Large intestine (tissue), 3 donors: ENCODE measurements around the gene PDILT. TPM values are rescaled to one million over a fixed set of nuclear protein-coding genes. Genes with fewer than 3 reads are reported as not detected.
A peak's percentile ranks its signal among the peaks of the same experiment; 100 is the strongest.

ENCODE experiments used
- DNase-seq, 2 donors: peaks; one replicate each; pipeline versions ENCODE4 v3.0.0 to v3.0.0-alpha.2; 2013
- H3K27ac ChIP-seq: one replicate; pipeline ENCODE4 v1.5.1; 2013; ENCODE audit warnings: low read length
- H3K27me3 ChIP-seq: 2 replicates; pipeline ENCODE4 v1.6.1; 2013; ENCODE audit warnings: low read length; ENCODE audit not compliant: control insufficient read depth, insufficient read depth
- H3K36me3 ChIP-seq: 2 replicates; pipeline ENCODE4 v1.6.1; 2013; ENCODE audit warnings: low read length; ENCODE audit not compliant: control insufficient read depth, insufficient read depth
- H3K4me1 ChIP-seq: one replicate; pipeline ENCODE4 v1.6.1; 2013; ENCODE audit warnings: low read length; ENCODE audit not compliant: control insufficient read depth, insufficient read depth
- H3K4me3 ChIP-seq: one replicate; pipeline ENCODE4 v1.5.1; 2013; ENCODE audit warnings: low read length
- H3K9me3 ChIP-seq: one replicate; pipeline ENCODE4 v1.6.1; 2013; ENCODE audit warnings: mild to moderate bottlenecking, low read depth, low read length, moderate library complexity; ENCODE audit not compliant: control insufficient read depth
- WGBS: methylation state at CpG from one replicate; pipeline ENCODE4 v1.1.5; 2013; ENCODE audit warnings: low lambda C conversion rate; ENCODE audit not compliant: insufficient coverage; 5-methylcytosine and 5-hydroxymethylcytosine counted together
- polyA plus RNA-seq: library from polyadenylated mRNA; unstranded; fragments of 120-200 nt; gene quantifications from one replicate; pipeline ENCODE4 v1.2.1, GENCODE V29; 2013

Gene PDILT
- polyA plus RNA-seq, 1 donor, result not detected

DNA sequence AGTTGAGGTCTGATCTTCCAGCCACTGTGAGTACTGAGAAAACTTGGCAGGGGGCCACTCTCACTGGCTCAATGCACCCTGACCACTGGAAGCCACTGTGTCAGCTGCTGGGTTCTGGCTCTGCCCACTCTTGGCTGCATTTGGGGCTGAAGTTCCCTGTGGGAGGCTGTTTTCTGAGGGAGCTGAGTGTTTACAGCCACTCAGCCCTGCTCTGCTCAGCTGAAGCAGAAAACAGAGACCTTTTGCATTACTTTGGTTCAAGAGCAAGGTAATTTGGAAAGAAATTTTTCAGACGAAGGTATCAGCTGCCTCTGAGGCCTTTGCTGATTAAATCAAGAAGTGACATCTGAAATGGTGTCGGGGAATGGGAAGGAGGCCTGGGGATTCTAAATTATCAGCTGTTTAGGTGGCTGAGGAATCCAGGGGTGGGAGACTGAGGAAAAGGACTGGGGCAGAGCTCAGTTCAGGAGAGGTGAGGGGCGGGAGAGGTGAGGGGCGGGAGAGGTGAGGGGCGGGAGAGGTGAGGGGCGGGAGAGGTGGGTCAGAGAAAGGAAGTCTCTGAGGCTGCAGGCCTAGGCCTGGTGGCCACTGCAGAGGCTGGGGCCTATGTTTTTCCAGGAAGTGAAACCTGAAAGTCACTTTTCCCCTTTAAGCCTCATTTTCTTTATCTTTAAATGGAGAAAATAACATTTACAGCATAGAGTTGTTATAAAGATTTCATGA lies 5.0 kb upstream of the PDILT start, which contains the start of gene ACSM5:
Gene ACSM5, plus strand, starts transcription at position 137 of the 723 bp plus-strand sequence. CDS start 1,951 bp downstream, outside the sequence.
- Histone ChIP-seq H3K4me3 (no peak within 1 kb of the TSS), H3K27me3 (no peaks in the 10 kb centered on the region), H3K4me1 (no peaks in the 10 kb centered on the region), H3K36me3 (no peaks in the 10 kb centered on the region), H3K27ac (no peak within 1 kb of the TSS), H3K9me3 (no peaks in the 10 kb centered on the region)
- WGBS, result 67% methylated on average over 1 of the region's 6 CpGs
- no peak for DNase-seq

DNA sequence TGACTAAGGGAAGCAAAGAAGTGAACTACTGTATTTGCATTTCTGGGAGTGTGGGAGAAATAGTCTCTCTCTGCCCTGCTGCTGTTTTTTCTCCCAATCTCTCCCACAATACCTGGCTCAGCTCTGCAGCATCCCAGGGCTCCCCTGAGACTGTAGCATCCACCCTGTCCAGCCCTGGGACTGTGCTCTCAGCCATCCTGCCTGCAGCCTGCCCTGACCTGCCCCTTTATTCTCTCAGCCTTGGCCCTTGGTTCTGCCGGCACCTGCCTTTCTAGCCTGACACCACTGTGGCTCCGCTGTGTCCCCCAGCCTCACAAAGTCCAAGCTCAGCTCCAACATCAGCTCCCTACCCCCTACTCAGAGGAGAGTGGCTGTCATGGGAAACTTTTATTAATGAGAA lies 1.9 kb downstream of the PDILT start:
- Histone ChIP-seq H3K4me1 (peaks cover 7% of the 10 kb centered on the region), H3K27me3 (no peaks in the 10 kb centered on the region), H3K9me3 (no peaks in the 10 kb centered on the region), H3K27ac (no peak overlapping the region), H3K36me3 (no peaks in the 10 kb centered on the region), H3K4me3 (no peak overlapping the region)
- no CpG with 5 or more reads among the region's 2 CpGs for WGBS
- DNase-seq, result no peak

DNA sequence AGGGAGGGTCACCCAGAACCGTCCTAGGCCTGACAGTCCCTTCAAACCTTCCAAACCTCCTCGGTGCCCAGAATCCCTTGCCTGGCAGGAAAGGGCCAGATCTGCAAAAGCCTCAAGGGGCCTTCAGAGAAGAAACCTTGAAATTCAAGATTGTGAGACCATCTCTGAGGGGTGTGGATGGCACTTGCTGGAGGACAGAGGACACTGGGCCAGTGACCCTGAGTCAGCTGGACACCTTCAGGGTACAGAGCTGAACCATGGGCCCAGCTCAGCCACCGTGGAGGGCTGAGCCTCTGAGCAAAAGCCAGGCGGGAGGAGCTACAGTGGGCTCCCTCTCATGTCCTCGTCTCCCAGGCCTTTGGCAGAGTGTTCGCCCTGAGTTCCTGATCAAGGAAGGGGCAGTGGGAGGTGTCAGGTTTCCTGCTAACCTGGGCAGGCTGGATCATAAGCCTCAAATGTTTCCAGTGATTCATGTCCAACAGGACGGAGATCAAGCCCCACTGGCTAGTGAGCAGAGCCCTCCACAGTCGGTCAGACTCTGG lies 3.0 kb downstream of the PDILT start:
- no peak for DNase-seq
- Histone ChIP-seq H3K27ac (peak overlapping the region; percentile 4), H3K4me3 (no peak overlapping the region), H3K4me1 (peaks cover 16% of the 10 kb centered on the region), H3K36me3 (no peaks in the 10 kb centered on the region), H3K9me3 (no peaks in the 10 kb centered on the region), H3K27me3 (no peaks in the 10 kb centered on the region)
- no CpG with 5 or more reads among the region's 8 CpGs for WGBS

DNA sequence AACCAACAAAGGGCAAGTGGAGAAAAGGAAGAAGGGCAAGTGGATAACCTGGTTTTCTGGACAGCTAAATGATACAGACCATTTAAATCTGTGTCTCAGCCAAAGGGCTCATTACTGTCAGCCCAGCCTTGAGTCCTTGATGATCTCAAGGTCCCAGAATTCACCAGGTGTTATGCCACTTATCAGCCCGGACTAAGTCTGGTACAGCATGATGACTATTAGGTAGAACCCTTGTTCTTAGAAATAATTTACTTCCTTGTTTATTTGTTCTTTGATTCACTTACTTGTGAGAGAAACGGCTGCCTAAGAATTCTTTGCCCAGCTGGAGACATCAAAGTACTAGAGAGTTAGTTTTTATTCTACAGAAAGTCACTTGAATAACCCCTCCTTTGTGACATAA lies 3.5 kb downstream of the PDILT start:
- no peak overlapping the region for H3K4me3 ChIP-seq
- peak; percentile 20 to 66 for DNase-seq

DNA sequence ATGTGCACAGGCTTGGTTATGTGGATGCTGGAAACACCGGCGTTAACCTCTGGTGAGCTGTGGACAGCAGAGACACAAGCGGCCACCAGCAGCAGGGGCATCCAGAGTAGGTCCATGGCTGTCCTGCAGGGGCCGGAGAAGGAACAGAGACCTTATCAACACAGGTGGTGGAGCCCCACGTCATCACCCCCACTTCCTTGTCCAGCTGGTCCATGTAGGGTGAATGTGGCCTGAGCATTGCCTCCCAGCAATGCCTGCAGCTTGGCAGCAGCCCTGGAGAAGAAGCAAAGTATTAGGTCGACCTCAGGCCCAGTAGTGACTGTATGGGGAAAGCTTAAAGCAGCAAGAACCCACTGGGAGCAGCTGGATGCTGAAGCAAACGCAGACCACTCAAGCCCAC lies 5.4 kb downstream of the PDILT start:
- no peak for DNase-seq
- no peak overlapping the region for H3K4me3 ChIP-seq
- H3K4me1 ChIP-seq, result peaks cover 27% of the 10 kb centered on the region
- no peaks in the 10 kb centered on the region for H3K9me3 ChIP-seq
- H3K27me3 ChIP-seq, result no peaks in the 10 kb centered on the region
- no peak overlapping the region for H3K27ac ChIP-seq
- no CpG with 5 or more reads among the region's 7 CpGs for WGBS
- no peaks in the 10 kb centered on the region for H3K36me3 ChIP-seq

More for the DNA sequence above, 3.5 kb downstream of the PDILT start:
- Histone ChIP-seq H3K27me3 (no peaks in the 10 kb centered on the region), H3K27ac (peak overlapping the region; percentile 4), H3K9me3 (no peaks in the 10 kb centered on the region), H3K4me1 (peaks cover 21% of the 10 kb centered on the region), H3K36me3 (no peaks in the 10 kb centered on the region)
- no CpG with 5 or more reads among the region's 2 CpGs for WGBS

GRCh38 chr16:20398603-20399002 lies 5.9 kb downstream of the PDILT start:
- no peak overlapping the region for H3K27ac ChIP-seq
- no peak for DNase-seq
- no peaks in the 10 kb centered on the region for H3K9me3 ChIP-seq
- no CpG with 5 or more reads among the region's 3 CpGs for WGBS
- H3K4me1 ChIP-seq, result peaks cover 33% of the 10 kb centered on the region
- H3K36me3 ChIP-seq, result no peaks in the 10 kb centered on the region
- no peaks in the 10 kb centered on the region for H3K27me3 ChIP-seq
- H3K4me3 ChIP-seq, result no peak overlapping the region

DNA sequence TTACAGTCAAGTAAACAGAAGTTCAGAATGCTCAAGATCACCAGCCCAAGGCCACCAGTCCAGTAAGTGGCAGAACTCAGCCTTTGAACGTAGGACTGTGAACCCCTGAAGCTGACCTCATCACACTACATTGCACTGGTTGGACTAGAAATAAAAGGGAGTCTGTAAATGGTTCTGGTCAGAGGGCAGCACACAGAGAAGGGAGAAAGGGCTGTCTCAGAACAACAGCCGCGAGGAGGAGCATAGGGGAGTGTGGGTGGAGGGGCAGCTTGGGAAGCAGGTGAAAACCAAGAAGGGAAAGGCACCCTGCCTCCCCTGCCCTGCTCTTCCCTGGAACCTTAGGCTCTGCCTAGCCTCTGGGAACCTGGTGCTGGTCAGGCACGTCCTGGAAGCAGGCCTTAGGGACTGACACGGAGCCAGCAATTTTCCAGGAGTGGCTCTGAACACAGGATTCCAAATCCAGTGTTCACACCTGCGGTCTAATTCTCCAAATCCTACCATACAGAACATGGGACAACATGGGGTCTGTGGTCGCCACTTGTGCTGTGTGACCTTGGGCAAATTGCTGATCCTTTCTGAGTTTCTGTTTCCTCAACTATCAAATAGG lies 7.0 kb downstream of the PDILT start:
- Histone ChIP-seq H3K27ac (peak overlapping the region; percentile 50), H3K36me3 (no peaks in the 10 kb centered on the region), H3K4me1 (peaks cover 35% of the 10 kb centered on the region), H3K4me3 (no peak overlapping the region), H3K9me3 (no peaks in the 10 kb centered on the region), H3K27me3 (no peaks in the 10 kb centered on the region)
- WGBS, result no CpG with 5 or more reads among the region's 7 CpGs
- DNase-seq, result peak; percentile 70 to 85

DNA sequence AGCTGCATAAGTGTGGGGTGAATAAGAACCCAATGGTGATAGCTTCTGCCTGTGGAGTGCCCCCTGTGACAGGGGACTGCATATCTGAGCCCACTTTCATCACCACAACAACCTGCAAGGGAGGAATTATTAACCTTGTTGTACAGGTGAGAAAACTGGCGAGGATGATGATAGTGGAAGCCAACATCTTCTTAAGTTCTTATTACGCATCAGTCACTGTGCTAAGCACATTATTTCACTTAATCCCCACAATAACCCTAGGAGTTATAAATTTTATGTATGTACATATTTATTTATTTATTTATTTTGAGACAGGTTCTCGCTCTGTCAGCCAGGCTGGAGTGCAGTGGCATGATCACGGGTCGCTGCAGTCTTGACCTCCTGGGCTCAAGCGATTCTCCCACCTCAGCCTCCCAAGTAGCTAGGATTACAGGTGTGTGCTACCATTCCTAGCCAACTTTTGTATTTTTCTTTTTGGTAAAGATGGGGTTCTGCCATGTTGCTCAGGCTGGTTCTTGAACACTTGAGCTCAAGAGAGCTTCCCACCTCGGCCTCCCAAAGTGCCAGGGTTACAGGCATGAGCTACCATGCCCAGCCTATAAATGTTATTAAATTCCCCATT lies 7.6 kb downstream of the PDILT start:
- no peaks in the 10 kb centered on the region for H3K9me3 ChIP-seq
- no peak for DNase-seq
- no peak overlapping the region for H3K27ac ChIP-seq
- no peaks in the 10 kb centered on the region for H3K36me3 ChIP-seq
- no CpG with 5 or more reads among the region's 7 CpGs for WGBS
- H3K27me3 ChIP-seq, result no peaks in the 10 kb centered on the region
- H3K4me3 ChIP-seq, result no peak overlapping the region
- peaks cover 35% of the 10 kb centered on the region for H3K4me1 ChIP-seq

DNA sequence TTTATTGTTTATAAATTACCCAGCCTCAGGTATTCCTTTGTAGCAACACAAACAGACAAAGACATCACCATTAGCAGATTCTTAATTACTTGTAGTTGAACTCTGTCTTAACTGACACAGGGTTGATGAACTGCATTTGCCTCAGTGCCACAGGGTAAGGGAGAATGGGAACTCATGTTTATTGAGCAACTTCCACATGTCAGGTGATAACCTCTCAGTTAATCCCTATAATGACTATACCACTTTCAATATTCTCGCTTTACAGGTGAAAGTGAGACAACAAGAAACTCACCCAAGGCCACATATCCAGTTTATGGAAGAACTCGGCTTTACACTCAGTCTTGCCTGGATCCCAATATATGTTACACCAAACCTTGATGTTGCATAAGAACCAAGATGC lies 8.6 kb downstream of the PDILT start:
- H3K9me3 ChIP-seq, result no peaks in the 10 kb centered on the region
- H3K4me1 ChIP-seq, result peaks cover 31% of the 10 kb centered on the region
- no peaks in the 10 kb centered on the region for H3K36me3 ChIP-seq
- no peaks in the 10 kb centered on the region for H3K27me3 ChIP-seq
- no CpG with 5 or more reads among the region's 2 CpGs for WGBS
- DNase-seq, result peak; percentile 38 to 68
- no peak overlapping the region for H3K27ac ChIP-seq
- H3K4me3 ChIP-seq, result no peak overlapping the region

DNA sequence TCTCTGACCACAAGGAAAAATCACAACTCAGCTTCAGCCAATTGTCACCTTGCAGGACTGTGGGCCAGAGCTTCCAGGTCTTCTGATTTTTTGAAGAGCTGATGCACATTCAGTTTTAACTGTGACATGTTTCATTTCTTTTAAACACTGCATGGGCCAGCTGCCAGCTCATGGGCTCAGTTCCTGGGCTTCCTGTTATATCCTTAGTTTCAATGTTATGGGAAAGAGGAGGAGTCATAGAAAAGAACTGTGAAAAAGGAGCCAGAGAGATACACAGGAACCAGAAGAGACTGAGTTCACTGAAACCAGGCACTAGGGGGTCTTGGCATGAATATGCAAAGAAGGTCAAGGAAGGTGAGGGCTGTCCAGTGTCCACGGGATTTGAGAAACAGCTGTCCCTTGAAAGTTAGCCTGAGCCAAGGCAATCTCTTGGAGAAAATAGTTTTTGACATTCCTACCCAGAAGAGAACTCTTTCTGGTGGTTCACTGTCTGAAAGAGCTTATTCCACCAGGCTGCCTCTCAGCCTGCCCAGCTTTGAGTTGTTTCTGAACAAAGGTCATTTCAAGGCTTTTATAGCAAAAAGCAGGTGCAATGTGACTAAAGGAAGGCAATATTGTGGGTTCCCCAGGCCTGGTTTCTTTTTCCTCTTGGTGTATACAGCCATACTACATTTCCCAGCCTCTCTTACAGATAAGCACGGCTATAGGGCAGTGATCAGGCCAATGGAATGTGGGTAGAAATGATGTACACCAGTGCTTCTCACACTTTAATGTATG lies 10.5 kb downstream of the PDILT start:
- H3K9me3 ChIP-seq, result no peaks in the 10 kb centered on the region
- no peaks in the 10 kb centered on the region for H3K27me3 ChIP-seq
- H3K4me3 ChIP-seq, result no peak overlapping the region
- H3K27ac ChIP-seq, result peak overlapping the region; percentile 43
- no CpG with 5 or more reads among the region's 2 CpGs for WGBS
- H3K4me1 ChIP-seq, result peaks cover 31% of the 10 kb centered on the region
- DNase-seq, result peak; percentile 23 to 68
- H3K36me3 ChIP-seq, result no peaks in the 10 kb centered on the region
